Activated CD8-positive, alpha-beta memory T cell treated with anti-CD3 and anti-CD28 coated beads for 24 hours (primary cell): ENCODE results near the gene TIMM8A.
"Not testable (repeated sequence)": the region's sequence is repeated elsewhere in the genome, so short reads cannot be mapped to it uniquely, and the experiment has no call there.

Source experiments
- DNase-seq: peaks from one replicate; pipeline ENCODE4 v3.0.0-alpha.2; 2020

The TIMM8A gene

GRCh38 chrX:101357166-101357795, 8.7 kb upstream of the TIMM8A start:
- no peak for DNase-seq

DNA sequence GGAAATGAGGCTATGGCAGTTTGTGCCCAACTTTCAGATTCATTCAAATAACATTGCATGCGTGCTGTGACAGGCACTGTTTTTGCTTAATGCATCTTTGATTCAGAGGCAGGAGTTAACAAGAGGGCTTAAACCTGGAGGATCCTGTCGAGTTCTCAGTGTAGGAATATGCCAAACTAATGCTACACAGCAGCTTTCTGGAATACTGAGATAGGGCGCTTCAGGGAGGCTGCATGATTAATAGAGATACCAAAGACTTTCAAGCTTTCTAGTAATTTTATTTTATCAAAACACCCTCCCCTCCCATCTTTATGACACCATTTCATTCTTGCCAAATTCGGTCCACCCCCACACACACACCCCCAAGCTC, 636 bp upstream of the TIMM8A start:
- no peak for DNase-seq

- DNase-seq: no peak
These were observed 587 bp downstream of the TIMM8A start for GRCh38 chrX:101347859-101348451.

- no peak for DNase-seq
These were observed 10.7 kb downstream of the TIMM8A start for GRCh38 chrX:101337776-101338271.

- not testable (repeated sequence) for DNase-seq
These were observed 14.2 kb downstream of the TIMM8A start for GRCh38 chrX:101334310-101334709.

DNA sequence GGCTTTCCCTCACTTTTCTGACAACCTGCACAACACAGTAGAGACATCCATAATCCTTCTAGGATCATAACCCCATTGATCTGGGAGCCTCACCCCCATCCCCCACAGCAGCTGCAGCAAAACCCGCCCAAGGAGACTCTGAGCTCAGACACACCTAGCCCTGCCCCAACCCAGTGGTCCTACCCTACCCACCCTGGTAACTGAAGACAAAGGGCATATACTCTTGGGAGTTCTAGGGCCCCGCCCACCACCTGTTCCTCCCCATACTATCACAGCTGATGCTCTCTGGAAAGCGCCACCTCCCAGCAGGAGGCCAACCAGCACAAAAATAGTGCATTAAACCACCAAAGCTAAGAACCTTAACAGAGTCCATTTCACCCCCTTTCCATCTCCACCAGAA, 21.9 kb downstream of the TIMM8A start:
- not testable (repeated sequence) for DNase-seq

- DNase-seq: no peak
These were observed 44.8 kb downstream of the TIMM8A start for GRCh38 chrX:101303790-101304189.
